NCI-H146 treated with DMSO at 0.1 percent for 48 hours (cell line): Measurements from ENCODE around the gene EFS.
A peak's percentile ranks its signal among the peaks of the same experiment; 100 is the strongest.

Experiments used
- DNase-seq: peaks from one replicate; lab custom pipeline; 2025; ENCODE audit not compliant: unreplicated experiment; lab: John Stamatoyannopoulos, UW

EFS gene

DNA sequence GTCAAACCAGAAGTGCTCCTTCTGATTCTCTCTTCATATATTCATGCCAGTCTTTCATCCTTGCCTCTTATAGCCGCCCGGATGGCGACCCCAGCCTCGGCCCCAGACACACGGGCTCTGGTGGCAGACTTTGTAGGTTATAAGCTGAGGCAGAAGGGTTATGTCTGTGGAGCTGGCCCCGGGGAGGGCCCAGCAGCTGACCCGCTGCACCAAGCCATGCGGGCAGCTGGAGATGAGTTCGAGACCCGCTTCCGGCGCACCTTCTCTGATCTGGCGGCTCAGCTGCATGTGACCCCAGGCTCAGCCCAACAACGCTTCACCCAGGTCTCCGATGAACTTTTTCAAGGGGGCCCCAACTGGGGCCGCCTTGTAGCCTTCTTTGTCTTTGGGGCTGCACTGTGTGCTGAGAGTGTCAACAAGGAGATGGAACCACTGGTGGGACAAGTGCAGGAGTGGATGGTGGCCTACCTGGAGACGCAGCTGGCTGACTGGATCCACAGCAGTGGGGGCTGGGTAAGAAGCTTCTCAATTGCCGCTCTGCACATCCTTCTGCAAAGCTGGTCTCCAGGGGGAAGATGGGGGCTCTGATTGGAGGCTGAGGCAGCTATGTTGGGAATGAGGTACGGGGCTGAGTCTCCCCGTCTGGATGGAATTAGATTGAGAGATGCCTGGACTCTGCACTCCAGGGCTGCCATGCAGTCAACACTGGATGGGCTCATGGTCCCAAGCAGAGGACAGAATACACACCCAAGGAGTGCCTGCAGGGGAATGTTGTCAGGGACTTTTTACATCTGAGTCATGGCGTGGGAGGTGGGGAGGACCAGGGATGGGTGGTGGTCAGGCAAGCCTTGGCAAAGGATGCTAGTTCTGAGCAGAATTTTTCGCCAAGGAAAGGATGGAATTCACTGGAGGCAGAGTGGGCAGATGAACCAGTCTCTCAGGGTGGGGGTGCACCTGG is 57.0 kb downstream of the EFS start:
- no peak for DNase-seq

DNA sequence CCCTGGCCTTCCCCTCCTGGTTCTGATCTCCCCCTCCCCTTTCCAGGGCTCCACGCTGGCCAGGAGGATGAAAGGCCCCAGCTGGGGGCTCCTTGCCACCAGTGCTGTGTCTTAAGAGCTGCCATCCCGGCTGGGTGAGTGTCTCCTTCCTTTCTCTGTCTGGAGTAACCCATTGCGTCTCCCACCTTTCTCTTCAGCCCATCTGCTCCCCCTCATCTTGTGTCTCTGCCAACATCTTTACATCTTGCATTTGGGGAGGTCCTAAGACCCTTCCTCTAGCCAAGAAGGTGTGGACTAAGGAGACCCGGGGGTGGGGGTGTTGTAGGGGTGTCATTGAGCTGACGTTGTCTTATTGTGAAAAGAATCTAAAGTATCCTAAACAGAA is 57.8 kb downstream of the EFS start:
- DNase-seq = no peak

DNA sequence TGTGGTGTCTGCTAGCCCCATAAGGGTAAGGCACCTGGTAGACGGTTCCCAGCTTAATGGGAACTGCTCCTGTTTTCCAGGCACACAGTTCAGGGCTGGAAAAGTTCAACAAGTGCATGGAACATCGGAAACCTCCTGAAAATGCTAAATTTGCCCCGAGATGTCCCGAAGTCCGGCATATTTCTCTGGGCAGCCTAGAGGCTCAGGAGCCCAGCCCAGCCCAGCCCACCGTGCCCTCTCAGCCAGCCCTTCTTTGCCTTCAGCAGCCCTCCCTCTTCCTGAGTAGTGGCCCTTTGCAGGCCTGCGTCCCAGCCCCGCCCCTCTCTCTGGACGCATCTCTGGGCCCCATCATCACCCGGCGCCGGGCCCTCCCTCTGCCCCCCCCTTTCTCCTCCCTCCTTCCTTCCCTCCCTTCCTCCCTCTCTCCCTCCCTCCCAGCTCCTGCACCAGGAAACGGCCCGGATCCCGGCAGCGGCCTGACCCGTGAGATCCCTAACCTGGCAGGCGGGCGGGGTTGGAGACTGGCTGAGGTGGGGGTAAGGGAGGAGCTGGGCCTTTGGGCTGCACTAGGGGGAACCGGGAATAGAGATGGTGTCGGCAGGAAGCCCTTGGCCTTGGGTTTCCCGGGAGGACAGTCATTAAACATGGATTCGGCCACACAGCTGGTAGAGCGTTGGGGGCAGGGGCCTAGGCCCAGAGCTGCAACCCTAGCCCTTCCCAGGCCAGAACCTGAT is 58.4 kb downstream of the EFS start, which contains the start of gene BCL2L2:
BCL2L2 (plus strand) TSS at position 422 of the 734 bp plus-strand sequence. CDS start 935 bp downstream, outside the sequence.
- peak; percentile 84 for DNase-seq
